ENCODE data around the gene KIF26B.

KIF26B gene

GRCh38 chr1:245477941-245478340, 323.2 kb downstream of the KIF26B start:
- no peak for DNase-seq

- DNase-seq = no peak
Measured at GRCh38 chr1:245480393-245481120, 325.8 kb downstream of the KIF26B start.

- no peak for DNase-seq
Measured at GRCh38 chr1:245481261-245481660, 326.5 kb downstream of the KIF26B start.

- DNase-seq = no peak
Measured at GRCh38 chr1:245483247-245483646, 328.5 kb downstream of the KIF26B start.

- DNase-seq = no peak
Measured at GRCh38 chr1:245484176-245484575, 329.4 kb downstream of the KIF26B start.

GRCh38 chr1:245485996-245486395, 331.2 kb downstream of the KIF26B start:
- no peak for DNase-seq

GRCh38 chr1:245486775-245487470, 332.1 kb downstream of the KIF26B start:
- DNase-seq = no peak

- DNase-seq = no peak
Measured at GRCh38 chr1:245488346-245489129, 333.8 kb downstream of the KIF26B start.

- no peak for DNase-seq
Measured at GRCh38 chr1:245489838-245490237, 335.1 kb downstream of the KIF26B start.

- DNase-seq = peak; percentile 13
Measured at GRCh38 chr1:245493029-245493428, 338.2 kb downstream of the KIF26B start.

- DNase-seq = no peak
Measured at GRCh38 chr1:245495681-245496080, 340.9 kb downstream of the KIF26B start.

GRCh38 chr1:245500546-245500945, 345.8 kb downstream of the KIF26B start:
- DNase-seq = peak; percentile 83

GRCh38 chr1:245501633-245502032, 346.8 kb downstream of the KIF26B start:
- DNase-seq = no peak

GRCh38 chr1:245503548-245503947, 348.8 kb downstream of the KIF26B start:
- no peak for DNase-seq

GRCh38 chr1:245510144-245510543, 355.4 kb downstream of the KIF26B start:
- DNase-seq = no peak

GRCh38 chr1:245512181-245512888, 357.6 kb downstream of the KIF26B start:
- no peak for DNase-seq

GRCh38 chr1:245512980-245513578, 358.3 kb downstream of the KIF26B start:
- no peak for DNase-seq

- no peak for DNase-seq
Measured at GRCh38 chr1:245516284-245516759, 361.5 kb downstream of the KIF26B start.

- no peak for DNase-seq
Measured at GRCh38 chr1:245520611-245521010, 365.8 kb downstream of the KIF26B start.

- DNase-seq = no peak
Measured at GRCh38 chr1:245526141-245526540, 371.4 kb downstream of the KIF26B start.

- no peak for DNase-seq
Measured at GRCh38 chr1:245528258-245528635, 373.5 kb downstream of the KIF26B start.

- no peak for DNase-seq
Measured at GRCh38 chr1:245530937-245531336, 376.2 kb downstream of the KIF26B start.

GRCh38 chr1:245537992-245538391, 383.2 kb downstream of the KIF26B start:
- no peak for DNase-seq
